Psoas muscle (tissue), 8 donors: ENCODE results near the gene PRKACG. TPM values are rescaled to one million over a fixed set of nuclear protein-coding genes. Genes with fewer than 3 reads are reported as not detected.
"Not testable (repeated sequence)": the region's sequence is repeated elsewhere in the genome, so short reads cannot be mapped to it uniquely, and the experiment has no call there.

Experiments
- ATAC-seq, 4 donors: fragments of 200-7000 bp; cut with Tn5 transposase; one replicate each; pipeline ENCODE4 v1.9.1; 2020; ENCODE audit warnings: moderate library complexity in 3 of 4, mild to moderate bottlenecking in 2 of 4
- DNase-seq, 2 donors: peaks; one replicate each; pipeline ENCODE4 v3.0.0-alpha.2; 2020
- H3K27ac ChIP-seq: fragments of 200-600 bp; one replicate; pipeline ENCODE4 v1.8.0; 2022
- H3K27me3 ChIP-seq, 3 donors: fragments of 200-600 bp in 1 of 3; one replicate each; pipeline versions ENCODE4 v1.6.1 to v1.8.0; 2013 to 2022; ENCODE audit warnings: low read length in 2 of 3, mild to moderate bottlenecking in 2 of 3, moderate library complexity in 1 of 3; ENCODE audit not compliant: insufficient read depth in 3 of 3
- H3K36me3 ChIP-seq, 2 donors: fragments of 200-600 bp in 1 of 2; one replicate each; pipeline versions ENCODE4 v1.6.1 to v1.8.0; 2013 to 2022; ENCODE audit warnings: low read depth in 1 of 2, mild to moderate bottlenecking in 1 of 2, moderate library complexity in 1 of 2; ENCODE audit not compliant: insufficient read depth in 1 of 2
- H3K4me1 ChIP-seq: fragments of 200-600 bp; one replicate; pipeline ENCODE4 v1.8.0; 2022
- H3K4me3 ChIP-seq: fragments of 200-600 bp; one replicate; pipeline ENCODE4 v1.8.0; 2022; ENCODE audit warnings: mild to moderate bottlenecking
- H3K9me3 ChIP-seq: fragments of 200-600 bp; one replicate; pipeline ENCODE4 v1.8.0; 2022
- CTCF ChIP-seq: fragments of 200-600 bp; IDR thresholded peaks from one replicate; pipeline ENCODE4 v1.8.0; 2022; ENCODE audit warnings: antibody characterized with exemption
- WGBS, 3 donors: extraction: QIAGEN DNeasy Blood & Tissue Kit; methylation state at CpG; one replicate each; pipeline versions ENCODE4 v1.1.6 to v1.1.7; 2013; 5-methylcytosine and 5-hydroxymethylcytosine counted together
- intact Hi-C, 2 donors: fragments of 100-400 bp; cut with DNase I; formaldehyde crosslinking; loops; one replicate each; pipeline versions ENCODE4 v1.11.0 to v1.14.2; 2022
- polyA plus RNA-seq, 3 donors: library from polyadenylated mRNA; stranded (reverse); fragments of 200-250 nt; gene quantifications; one replicate each; pipeline ENCODE4 v1.2.3, GENCODE V29; 2013
- total RNA-seq, 4 donors: library from RNA; stranded (reverse); fragmentation: NEBNext Ultra II Directional in 2 of 4; extraction: Animal tissue kit (Norgen Biotek cat#: 25700) in 2 of 4; gene quantifications; one replicate each; pipeline versions ENCODE4 v1.2.1 to v1.2.4, GENCODE V29; 2021 to 2023
- donor health status: healthy with polysubstance abuse.
- donor health status: DM: no; HTN: no; CAD: no; lungs with moderate emphysema.
- donor health status: Bipolar disorder and iron deficiency.
- donor health status: healthy.
- donor health status: DM: yes; HTN: yes; CAD: no.
- donor health status: DM: no; HTN: no; CAD: no.
- donor health status: DM: no; HTN: no; CAD: no.
- donor health status: DM: yes; HTN: yes; CAD: no.

The PRKACG gene
- total and polyA plus RNA-seq, 7 donors, result not detected

DNA sequence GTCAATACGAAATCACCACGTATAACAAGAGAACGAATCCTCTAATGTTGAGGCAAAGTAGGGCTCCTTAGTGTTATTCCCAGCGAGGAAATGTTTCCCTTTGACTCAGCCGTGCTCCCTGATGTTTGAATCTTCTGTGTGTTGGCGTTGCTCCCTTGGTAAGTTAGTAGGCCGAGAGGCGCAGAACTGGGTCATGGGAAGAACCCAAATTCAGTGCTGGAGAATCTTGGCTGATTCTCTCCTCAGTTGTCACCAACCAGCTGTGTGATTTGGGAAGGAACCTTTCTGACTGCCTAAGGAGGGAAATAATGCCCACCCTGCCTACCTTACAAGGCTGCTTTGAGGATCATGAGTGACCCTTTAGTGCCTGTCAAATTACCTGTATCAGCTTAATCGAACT, 22.5 kb downstream of the PRKACG start:
- Histone ChIP-seq H3K4me1 (no peaks in the 10 kb centered on the region), H3K9me3 (no peaks in the 10 kb centered on the region), H3K4me3 (no peak overlapping the region), H3K36me3 (no peaks in the 10 kb centered on the region), H3K27ac (no peak overlapping the region), H3K27me3 (no peaks in the 10 kb centered on the region)
- WGBS, 3 donors, result 60 to 91% (median 68%) methylated on average over 9 of the region's 9 CpGs
- no peak for ATAC-seq
- DNase-seq, result no peak
- intact Hi-C loops, result no loop called here
- TF ChIP-seq CTCF, result no peak

- DNase-seq, H3K36me3 ChIP-seq, H3K9me3 ChIP-seq, intact Hi-C loops, H3K4me3 ChIP-seq, H3K27ac ChIP-seq, ATAC-seq, H3K27me3 ChIP-seq: not testable (repeated sequence)
- peaks cover 15% of the 10 kb centered on the region for H3K4me1 ChIP-seq
- 92 to 96% (median 95%) methylated on average over 7 of the region's 7 CpGs for WGBS, 3 donors
Observed at GRCh38 chr9:68986949-68987348, 27.0 kb downstream of the PRKACG start.

- no peak for TF ChIP-seq CTCF
- ATAC-seq, result no peak
- H3K27me3 ChIP-seq, result no peaks in the 10 kb centered on the region
- no peak overlapping the region for H3K4me3 ChIP-seq
- H3K27ac ChIP-seq, result no peak overlapping the region
- H3K4me1 ChIP-seq, result peaks cover 25% of the 10 kb centered on the region
- intact Hi-C loops, result no loop called here
- no peak for DNase-seq
- no peaks in the 10 kb centered on the region for H3K36me3 ChIP-seq
- H3K9me3 ChIP-seq, result no peaks in the 10 kb centered on the region
- 28 to 39% (median 32%) methylated on average over 3 of the region's 3 CpGs for WGBS, 3 donors
Observed at GRCh38 chr9:68983522-68984424, 30.1 kb downstream of the PRKACG start.

- intact Hi-C loops, result no loop called here
- Histone ChIP-seq H3K4me1 (peaks cover 25% of the 10 kb centered on the region), H3K27me3 (no peaks in the 10 kb centered on the region), H3K9me3 (no peaks in the 10 kb centered on the region), H3K27ac (no peak overlapping the region), H3K36me3 (no peaks in the 10 kb centered on the region), H3K4me3 (no peak overlapping the region)
- ATAC-seq (no peak), DNase-seq (no peak)
- TF ChIP-seq CTCF, result no peak
Observed at GRCh38 chr9:68983008-68983411, 30.9 kb downstream of the PRKACG start.

DNA sequence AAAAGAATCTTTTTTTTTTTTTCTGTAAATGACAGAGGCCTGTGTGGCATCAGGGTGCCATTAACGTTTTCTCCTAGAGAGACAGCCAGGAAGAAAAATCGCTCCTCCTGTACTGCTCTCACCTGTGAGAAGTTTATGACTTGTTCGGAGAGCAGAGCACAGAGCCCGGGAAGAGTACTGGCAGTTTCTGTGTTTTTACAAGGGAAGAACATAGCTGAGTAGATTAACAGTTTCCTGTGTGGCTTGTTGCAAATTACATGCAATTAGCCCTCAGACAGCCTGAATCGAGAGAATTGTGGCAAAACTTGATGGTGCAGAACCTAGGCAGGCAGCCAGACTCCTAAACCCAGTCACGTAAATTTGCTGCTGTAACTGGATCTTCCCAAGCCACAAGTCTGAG, 32.1 kb downstream of the PRKACG start:
- TF ChIP-seq CTCF, result no peak
- no peak for ATAC-seq
- DNase-seq, result no peak
- H3K27me3 ChIP-seq, result no peaks in the 10 kb centered on the region
- intact Hi-C loops, result no loop called here
- no peaks in the 10 kb centered on the region for H3K9me3 ChIP-seq
- peaks cover 25% of the 10 kb centered on the region for H3K4me1 ChIP-seq
- H3K36me3 ChIP-seq, result no peaks in the 10 kb centered on the region
- no peak overlapping the region for H3K27ac ChIP-seq
- 15 to 30% (median 18%) methylated on average over 6 of the region's 6 CpGs for WGBS, 3 donors
- no peak overlapping the region for H3K4me3 ChIP-seq
